Tibial nerve (tissue), 4 donors: ENCODE measurements around the gene FMN1. TPM values are rescaled to one million over a fixed set of nuclear protein-coding genes. Genes with fewer than 3 reads are reported as not detected.

Experiments used
- DNase-seq, 2 donors: peaks; one replicate each; pipeline ENCODE4 v3.0.0-alpha.2; 2019; ENCODE audit warnings: low spot score in 2 of 2
- H3K27ac ChIP-seq, 4 donors: fragments of 200-600 bp; sonication (generic) in 3 of 4; one replicate each; pipeline ENCODE4 v1.5.1; 2017 to 2019; ENCODE audit warnings: mild to moderate bottlenecking in 1 of 4
- H3K27me3 ChIP-seq, 2 donors: fragments of 200-600 bp; sonication (generic) in 1 of 2; one replicate each; pipeline versions ENCODE4 v1.5.1 to v1.6.0; 2017 to 2019
- H3K36me3 ChIP-seq, 3 donors: fragments of 200-600 bp; sonication (generic); one replicate each; pipeline ENCODE4 v1.5.1; 2018 to 2019
- H3K4me1 ChIP-seq, 4 donors: fragments of 200-600 bp; sonication (generic) in 3 of 4; one replicate each; pipeline ENCODE4 v1.5.1; 2017 to 2019
- H3K4me3 ChIP-seq, 4 donors: fragments of 200-600 bp; sonication (generic) in 3 of 4; one replicate each; pipeline ENCODE4 v1.5.1; 2017 to 2019; ENCODE audit warnings: mild to moderate bottlenecking in 1 of 4, moderate library complexity in 1 of 4
- H3K9me3 ChIP-seq, 4 donors: fragments of 200-600 bp; sonication (generic) in 3 of 4; one replicate each; pipeline ENCODE4 v1.5.1; 2017 to 2019
- CTCF ChIP-seq, 5 experiments: fragments of 200-600 bp in 3 of 5; fragments of 450-650 bp in 2 of 5; sonication (generic) in 3 of 5; IDR thresholded peaks; one replicate each; pipeline ENCODE4 v1.5.1; 2016 to 2019; ENCODE audit warnings: antibody characterized with exemption in 5 of 5, mild to moderate bottlenecking in 3 of 5, moderate library complexity in 2 of 5
- EP300 ChIP-seq, 2 donors: sonication (generic); formaldehyde crosslinking; IDR thresholded peaks; one replicate each; pipeline ENCODE4 v1.6.1; 2017; ENCODE audit warnings: antibody characterized with exemption in 2 of 2, mild to moderate bottlenecking in 1 of 2
- POLR2A ChIP-seq, 2 donors: fragments of 450-650 bp; IDR thresholded peaks; one replicate each; pipeline ENCODE4 v1.6.1; 2017; ENCODE audit warnings: antibody characterized with exemption in 2 of 2, mild to moderate bottlenecking in 2 of 2, moderate library complexity in 2 of 2
- WGBS, 2 donors: methylation state at CpG; one replicate each; pipeline ENCODE4 v1.1.5; 2018; 5-methylcytosine and 5-hydroxymethylcytosine counted together
- total RNA-seq, 4 donors: library from RNA; depleted of rRNA; stranded (reverse); fragments of >200 nt; gene quantifications; one replicate each; pipeline ENCODE4 v1.1.0, GENCODE V29; 2016

FMN1 gene
- total RNA-seq, 4 donors from 2014 or later: 15.1 to 62.1 (median 20.7) TPM

- no peaks in the 10 kb centered on the region for H3K27me3 ChIP-seq
- H3K36me3 ChIP-seq: no peaks in the 10 kb centered on the region
- no peak for DNase-seq
- no peaks in the 10 kb centered on the region for H3K9me3 ChIP-seq
- no peaks in the 10 kb centered on the region for H3K4me1 ChIP-seq
- H3K27ac ChIP-seq: no peak overlapping the region
- H3K4me3 ChIP-seq: no peak overlapping the region
- no peak for TF ChIP-seq CTCF (IDR thresholded peaks at IDR 0.05)
- TF ChIP-seq EP300 (IDR thresholded peaks at IDR 0.05): no peak
- TF ChIP-seq POLR2A (IDR thresholded peaks at IDR 0.05): no peak
Observed at GRCh38 chr15:32993285-32993684, 201.2 kb downstream of the FMN1 start.

GRCh38 chr15:32991619-32992111 is 202.8 kb downstream of the FMN1 start:
- no peak for TF ChIP-seq POLR2A (IDR thresholded peaks at IDR 0.05)
- no peak for TF ChIP-seq EP300 (IDR thresholded peaks at IDR 0.05)
- no peak for TF ChIP-seq CTCF (IDR thresholded peaks at IDR 0.05)
- 43 to 45% methylated on average over 7 of the region's 7 CpGs for WGBS, 2 donors

GRCh38 chr15:32990071-32990470 is 204.4 kb downstream of the FMN1 start:
- DNase-seq: no peak
- Histone ChIP-seq H3K9me3 (no peaks in the 10 kb centered on the region), H3K36me3 (no peaks in the 10 kb centered on the region), H3K4me3 (no peak overlapping the region), H3K4me1 (no peaks in the 10 kb centered on the region), H3K27ac (no peak overlapping the region), H3K27me3 (no peaks in the 10 kb centered on the region)
- TF ChIP-seq EP300 (IDR thresholded peaks at IDR 0.05) (no peak), POLR2A (IDR thresholded peaks at IDR 0.05) (no peak), CTCF (IDR thresholded peaks at IDR 0.05) (no peak)
- 82 to 84% methylated on average over 4 of the region's 4 CpGs for WGBS, 2 donors

More at GRCh38 chr15:32991619-32992111, 202.8 kb downstream of the FMN1 start:
- Histone ChIP-seq H3K9me3 (no peaks in the 10 kb centered on the region), H3K27me3 (no peaks in the 10 kb centered on the region), H3K27ac (no peak overlapping the region), H3K4me1 (no peaks in the 10 kb centered on the region), H3K36me3 (no peaks in the 10 kb centered on the region), H3K4me3 (no peak overlapping the region)
- DNase-seq: no peak

GRCh38 chr15:32987067-32987466 is 207.4 kb downstream of the FMN1 start:
- Histone ChIP-seq H3K4me3 (no peak overlapping the region), H3K27me3 (no peaks in the 10 kb centered on the region), H3K36me3 (no peaks in the 10 kb centered on the region), H3K9me3 (no peaks in the 10 kb centered on the region), H3K4me1 (no peaks in the 10 kb centered on the region), H3K27ac (no peak overlapping the region)
- no peak for DNase-seq
- WGBS, 2 donors: 64 to 73% methylated on average over 4 of the region's 4 CpGs
- TF ChIP-seq EP300 (IDR thresholded peaks at IDR 0.05): no peak
- TF ChIP-seq CTCF (IDR thresholded peaks at IDR 0.05): no peak
- no peak for TF ChIP-seq POLR2A (IDR thresholded peaks at IDR 0.05)

GRCh38 chr15:32986147-32986546 is 208.4 kb downstream of the FMN1 start:
- Histone ChIP-seq H3K27ac (no peak overlapping the region), H3K27me3 (no peaks in the 10 kb centered on the region)
- 77 to 78% methylated on average over 2 of the region's 2 CpGs for WGBS, 2 donors

More at GRCh38 chr15:32986147-32986546, 208.4 kb downstream of the FMN1 start:
- Histone ChIP-seq H3K4me1 (no peaks in the 10 kb centered on the region), H3K4me3 (no peak overlapping the region), H3K36me3 (no peaks in the 10 kb centered on the region), H3K9me3 (no peaks in the 10 kb centered on the region)
- TF ChIP-seq CTCF (IDR thresholded peaks at IDR 0.05) (no peak), POLR2A (IDR thresholded peaks at IDR 0.05) (no peak), EP300 (IDR thresholded peaks at IDR 0.05) (no peak)
- no peak for DNase-seq
